RWPE1 (cell line): ENCODE results near the gene BSPRY.
"Not testable (repeated sequence)": the region's sequence is repeated elsewhere in the genome, so short reads cannot be mapped to it uniquely, and the experiment has no call there.

Experiments used
- CTCF ChIA-PET: fragments of 350-600 bp; sonication (Branson Sonifier 250); formaldehyde crosslinking; extraction: SDS; loops from one replicate; lab custom pipeline; 2021; lab: Yijun Ruan, JAX
- POLR2A ChIA-PET: fragments of 400-600 bp; formaldehyde crosslinking; extraction: SDS; loops from one replicate; lab custom pipeline; 2020; ENCODE audit warnings: antibody characterized with exemption; ENCODE audit not compliant: low non-redundant PET; lab: Yijun Ruan, JAX
- DNase-seq: peaks from one replicate; pipeline ENCODE4 v3.0.0; 2012; ENCODE audit warnings: low spot score
- H3K27ac ChIP-seq: fragments of 450-650 bp; 2 replicates; pipeline ENCODE4 v1.5.1; 2017
- TF ChIP-seq, protein P1 (sequence below): fragments of 450-650 bp; conservative IDR thresholded peaks from 2 replicates; pipeline ENCODE4 v1.5.1; 2017; ENCODE audit warnings: low read depth, mild to moderate bottlenecking

BSPRY gene

DNA sequence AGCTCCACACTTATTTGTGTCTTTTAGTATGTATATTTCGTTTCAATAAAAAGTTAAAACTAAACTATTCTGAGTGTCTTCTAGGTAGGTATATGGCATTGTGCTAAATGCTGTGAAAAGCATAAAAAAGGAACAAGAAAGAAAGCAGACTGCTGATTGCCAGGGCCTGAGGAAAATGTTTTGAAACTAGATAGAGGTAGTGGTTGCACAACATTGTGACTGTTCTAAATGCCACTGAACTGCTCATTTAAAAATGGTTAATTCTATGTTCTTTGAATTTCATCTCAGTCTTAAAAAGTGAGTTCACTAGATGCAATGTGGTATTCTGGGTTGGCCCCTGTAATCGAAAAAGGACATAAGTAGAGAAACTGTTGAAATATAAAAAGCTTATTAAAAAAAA is 54.3 kb downstream of the BSPRY start:
- H3K27ac ChIP-seq, result no peak overlapping the region
- no peak for DNase-seq
- POLR2A ChIA-PET, result interaction anchor here (0.7 kb wide), 1 partner anchor 258 kb away, joined by 12 read pairs; no protein-coding TSS in a partner anchor
- TF ChIP-seq, protein P1, sequence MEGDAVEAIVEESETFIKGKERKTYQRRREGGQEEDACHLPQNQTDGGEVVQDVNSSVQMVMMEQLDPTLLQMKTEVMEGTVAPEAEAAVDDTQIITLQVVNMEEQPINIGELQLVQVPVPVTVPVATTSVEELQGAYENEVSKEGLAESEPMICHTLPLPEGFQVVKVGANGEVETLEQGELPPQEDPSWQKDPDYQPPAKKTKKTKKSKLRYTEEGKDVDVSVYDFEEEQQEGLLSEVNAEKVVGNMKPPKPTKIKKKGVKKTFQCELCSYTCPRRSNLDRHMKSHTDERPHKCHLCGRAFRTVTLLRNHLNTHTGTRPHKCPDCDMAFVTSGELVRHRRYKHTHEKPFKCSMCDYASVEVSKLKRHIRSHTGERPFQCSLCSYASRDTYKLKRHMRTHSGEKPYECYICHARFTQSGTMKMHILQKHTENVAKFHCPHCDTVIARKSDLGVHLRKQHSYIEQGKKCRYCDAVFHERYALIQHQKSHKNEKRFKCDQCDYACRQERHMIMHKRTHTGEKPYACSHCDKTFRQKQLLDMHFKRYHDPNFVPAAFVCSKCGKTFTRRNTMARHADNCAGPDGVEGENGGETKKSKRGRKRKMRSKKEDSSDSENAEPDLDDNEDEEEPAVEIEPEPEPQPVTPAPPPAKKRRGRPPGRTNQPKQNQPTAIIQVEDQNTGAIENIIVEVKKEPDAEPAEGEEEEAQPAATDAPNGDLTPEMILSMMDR, result no peak
- CTCF ChIA-PET, result no interaction called here

GRCh38 chr9:113406353-113406752 is 57.0 kb downstream of the BSPRY start:
- ChIA-PET CTCF (interaction anchor here (0.6 to 1.4 kb wide), 4 partner anchors 95 to 472 kb away, joined by 3 to 4 read pairs (median 4); no protein-coding TSS in a partner anchor), POLR2A (interaction anchor here (0.5 to 0.7 kb wide), 2 partner anchors 30 to 129 kb away, joined by 3 read pairs; no protein-coding TSS in a partner anchor)
- peak overlapping the region; percentile 46 for H3K27ac ChIP-seq
- DNase-seq, result not testable (repeated sequence)

DNA sequence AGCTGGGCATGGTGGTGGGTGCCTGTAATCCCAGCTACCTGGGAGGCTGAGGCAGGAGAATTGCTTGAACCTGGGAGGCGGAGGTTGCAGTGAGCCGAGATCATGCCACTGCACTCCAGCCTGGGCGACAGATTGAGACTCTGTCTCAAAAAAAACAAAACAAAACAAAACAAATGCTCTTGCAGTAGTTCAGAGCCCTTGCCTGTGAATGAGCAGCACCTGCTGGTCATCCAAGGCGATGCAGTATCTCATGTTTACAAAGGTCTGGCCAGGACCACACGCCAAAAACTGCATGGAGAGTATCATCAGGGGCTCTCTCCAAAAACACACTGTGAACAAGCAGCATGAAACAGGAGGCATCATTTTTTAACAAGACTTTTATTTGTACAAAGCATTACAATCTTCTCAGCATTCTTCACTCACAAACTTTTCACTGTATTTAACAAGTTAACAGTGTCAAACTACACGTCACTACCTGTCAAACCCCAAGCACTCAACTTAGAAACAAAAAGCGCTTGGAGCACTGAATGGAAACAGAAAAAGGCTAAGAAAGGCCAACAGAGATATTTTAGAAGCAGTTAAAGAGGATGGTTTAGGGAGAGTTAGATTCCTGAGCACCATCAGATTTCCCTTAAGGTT is 57.7 kb downstream of the BSPRY start:
- DNase-seq, result peak; percentile 65
- peak overlapping the region; percentile 46 for H3K27ac ChIP-seq
- CTCF ChIA-PET, result interaction anchor here (0.6 to 1.4 kb wide), 4 partner anchors 96 to 472 kb away, joined by 3 to 4 read pairs (median 4); partner anchors contain the start of genes CDC26 and PRPF4
- POLR2A ChIA-PET, result interaction anchor here (0.7 kb wide), 1 partner anchor 129 kb away, joined by 3 read pairs; no protein-coding TSS in a partner anchor
- TF ChIP-seq, protein P1, result peak; percentile 97

- ChIA-PET CTCF (interaction anchor here (0.7 to 1.9 kb wide), 6 partner anchors 8 to 248 kb away, joined by 3 to 8 read pairs (median 4); no protein-coding TSS in a partner anchor), POLR2A (interaction anchor here (0.6 to 1.2 kb wide), 6 partner anchors 11 to 169 kb away, joined by 3 to 20 read pairs (median 6); partner anchors contain the start of genes HDHD3, RNF183 and WDR31)
- no peak for DNase-seq
- peak overlapping the region; percentile 95 for H3K27ac ChIP-seq
- TF ChIP-seq, protein P1, result no peak
These were observed 60.1 kb downstream of the BSPRY start for GRCh38 chr9:113409481-113409880.

DNA sequence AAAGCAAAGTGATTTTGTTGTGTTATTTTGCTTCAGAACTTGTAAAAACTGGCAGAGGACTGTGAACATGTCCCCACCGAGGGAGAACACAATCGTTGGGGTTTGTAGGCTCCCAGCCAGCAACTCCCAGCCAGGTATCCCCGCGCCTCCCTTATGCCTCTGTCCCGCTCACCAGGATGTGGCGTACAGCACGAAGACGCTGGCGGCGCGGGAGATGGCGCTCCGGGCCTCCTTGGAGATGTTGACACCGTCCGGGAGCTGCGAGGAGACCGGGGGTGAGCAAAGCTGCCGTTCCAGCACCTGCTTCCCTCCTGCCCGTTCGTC is 60.5 kb downstream of the BSPRY start:
- CTCF ChIA-PET, result interaction anchor here (0.5 to 1.9 kb wide), 9 partner anchors 8 to 248 kb away, joined by 3 to 8 read pairs (median 4); partner anchors contain the start of gene ALAD
- no peak for DNase-seq
- H3K27ac ChIP-seq, result peak overlapping the region; percentile 95
- POLR2A ChIA-PET, result interaction anchor here (0.6 to 1.2 kb wide), 7 partner anchors 11 to 134 kb away, joined by 3 to 20 read pairs (median 4); partner anchors contain the start of genes CDC26, HDHD3, PRPF4 and RNF183
- TF ChIP-seq, protein P1, result no peak

- TF ChIP-seq, protein P1, result no peak
- CTCF ChIA-PET, result interaction anchor here (0.5 to 1.9 kb wide), 9 partner anchors 9 to 1234 kb away, joined by 3 to 8 read pairs (median 4); partner anchors contain the start of gene ALAD
- DNase-seq, result peak; percentile 99
- POLR2A ChIA-PET, result interaction anchor here (0.6 to 1.2 kb wide), 10 partner anchors 12 to 156 kb away, joined by 3 to 20 read pairs (median 4); partner anchors contain the start of genes CDC26, HDHD3, PRPF4 and RNF183
- peak within 1 kb of the TSS; percentile 95 for H3K27ac ChIP-seq
These were observed 61.0 kb downstream of the BSPRY start, which contains the start of the genes C9orf43 and POLE3 for GRCh38 chr9:113410207-113410864. TSS of gene C9orf43 (plus strand) at chr9:113410747. CDS start at chr9:113413494, 2,747 bp downstream. TSS of gene POLE3 (minus strand) at chr9:113410675. CDS start at chr9:113410293, 382 bp downstream.
